Measurements from ENCODE around the gene LONP1. TPM values are rescaled to one million over a fixed set of nuclear protein-coding genes. Genes with fewer than 3 reads are reported as not detected.

LONP1 gene
- total RNA-seq, 4 donors from 2014 or later: 42.1 to 57.4 (median 47.7) TPM

DNA sequence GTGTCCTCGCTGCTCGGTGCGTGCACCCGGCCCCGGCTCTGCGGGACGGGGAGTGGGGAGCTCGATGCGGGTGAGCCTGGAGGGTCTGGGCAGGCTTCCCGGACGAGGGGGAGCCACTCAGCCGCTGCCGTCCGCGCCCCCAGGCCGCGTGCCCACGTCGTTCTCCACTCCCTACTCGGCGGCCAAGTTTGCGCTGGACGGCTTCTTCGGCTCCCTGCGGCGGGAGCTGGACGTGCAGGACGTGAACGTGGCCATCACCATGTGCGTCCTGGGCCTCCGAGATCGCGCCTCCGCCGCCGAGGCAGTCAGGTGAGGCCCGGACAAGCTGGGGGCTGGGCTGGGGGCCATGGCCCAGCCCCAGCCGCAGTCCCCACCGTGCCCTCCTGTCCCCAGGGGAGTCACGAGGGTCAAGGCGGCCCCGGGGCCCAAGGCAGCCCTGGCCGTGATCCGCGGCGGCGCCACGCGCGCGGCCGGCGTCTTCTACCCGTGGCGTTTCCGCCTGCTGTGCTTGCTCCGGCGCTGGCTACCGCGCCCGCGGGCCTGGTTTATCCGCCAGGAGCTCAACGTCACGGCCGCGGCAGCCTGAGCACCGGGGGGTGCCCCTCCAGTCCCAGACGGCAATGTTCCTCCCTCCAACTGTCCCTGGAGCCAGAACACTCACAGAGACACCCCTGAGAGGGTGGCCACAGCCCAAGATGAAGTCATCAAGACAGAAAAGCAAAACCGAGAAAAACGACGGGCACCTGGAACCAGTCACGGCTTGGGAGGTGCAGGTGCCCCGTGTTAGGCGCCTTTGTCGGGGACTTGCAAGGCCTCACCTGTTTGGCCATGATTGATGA lies 32.4 kb downstream of the LONP1 start:
- Histone ChIP-seq H3K9me3 (no peaks in the 10 kb centered on the region), H3K27me3 (no peaks in the 10 kb centered on the region), H3K27ac (peak overlapping the region; percentile 79), H3K4me1 (peaks cover 44% of the 10 kb centered on the region), H3K4me3 (peak overlapping the region; percentile 61), H3K36me3 (peaks cover 9% of the 10 kb centered on the region)
- no peak for DNase-seq (ENCODE audit: low spot score in 2 of 2)
- TF ChIP-seq POLR2AphosphoS5 (IDR thresholded peaks at IDR 0.05): no peak
- no peak for TF ChIP-seq EP300 (IDR thresholded peaks at IDR 0.05)
- TF ChIP-seq CTCF (IDR thresholded peaks at IDR 0.05): no peak
- TF ChIP-seq POLR2A (IDR thresholded peaks at IDR 0.05): no peak
- WGBS: 71% methylated on average over 37 of the region's 76 CpGs

GRCh38 chr19:5686647-5687359 lies 33.1 kb downstream of the LONP1 start:
- H3K4me3 ChIP-seq: peak overlapping the region; percentile 61
- no peaks in the 10 kb centered on the region for H3K27me3 ChIP-seq
- WGBS: under 1% methylated on average over 28 of the region's 59 CpGs
- TF ChIP-seq POLR2A (IDR thresholded peaks at IDR 0.05) (no peak), EP300 (IDR thresholded peaks at IDR 0.05) (no peak), CTCF (IDR thresholded peaks at IDR 0.05) (peak; percentile 62 to 93), POLR2AphosphoS5 (IDR thresholded peaks at IDR 0.05) (peak in 1 of 3 donors; percentile 17)
- peak overlapping the region; percentile 79 for H3K27ac ChIP-seq
- H3K36me3 ChIP-seq: peaks cover 2% of the 10 kb centered on the region
- H3K4me1 ChIP-seq: peaks cover 38% of the 10 kb centered on the region
- DNase-seq (ENCODE audit: low spot score in 2 of 2): peak; percentile 99
- no peaks in the 10 kb centered on the region for H3K9me3 ChIP-seq

DNA sequence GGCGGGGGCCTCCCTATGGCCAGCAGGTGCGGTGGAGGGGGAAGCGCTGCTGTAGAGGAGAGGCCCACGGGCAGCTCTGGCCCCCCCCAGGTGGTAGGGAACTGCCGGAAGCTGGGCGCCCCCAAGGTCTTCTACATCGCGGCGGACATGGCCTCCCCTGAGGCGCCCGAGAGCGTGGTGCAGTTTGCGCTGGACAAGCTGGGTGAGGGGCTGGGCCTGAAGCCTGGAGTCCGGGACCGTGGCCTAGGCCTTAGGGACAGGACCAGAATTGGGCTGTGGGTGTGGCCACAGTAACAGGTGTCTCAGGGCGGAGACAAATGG lies 33.7 kb downstream of the LONP1 start:
- Histone ChIP-seq H3K27me3 (no peaks in the 10 kb centered on the region), H3K36me3 (no peaks in the 10 kb centered on the region), H3K4me3 (peak overlapping the region; percentile 61), H3K4me1 (peaks cover 38% of the 10 kb centered on the region), H3K27ac (no peak overlapping the region), H3K9me3 (no peaks in the 10 kb centered on the region)
- WGBS: 31% methylated on average over 9 of the region's 16 CpGs
- peak in 1 of 2 donors; percentile 88 for DNase-seq (ENCODE audit: low spot score in 2 of 2)
- TF ChIP-seq EP300 (IDR thresholded peaks at IDR 0.05): no peak
- no peak for TF ChIP-seq POLR2A (IDR thresholded peaks at IDR 0.05)
- TF ChIP-seq CTCF (IDR thresholded peaks at IDR 0.05): no peak
- no peak for TF ChIP-seq POLR2AphosphoS5 (IDR thresholded peaks at IDR 0.05)

- no peak for DNase-seq (ENCODE audit: low spot score in 2 of 2)
- Histone ChIP-seq H3K27me3 (no peaks in the 10 kb centered on the region), H3K4me3 (no peak overlapping the region), H3K36me3 (no peaks in the 10 kb centered on the region), H3K4me1 (peaks cover 37% of the 10 kb centered on the region), H3K9me3 (no peaks in the 10 kb centered on the region), H3K27ac (no peak overlapping the region)
- TF ChIP-seq POLR2A (IDR thresholded peaks at IDR 0.05): no peak
- TF ChIP-seq CTCF (IDR thresholded peaks at IDR 0.05): no peak
- no peak for TF ChIP-seq POLR2AphosphoS5 (IDR thresholded peaks at IDR 0.05)
- TF ChIP-seq EP300 (IDR thresholded peaks at IDR 0.05): no peak
- WGBS: 86% methylated on average over 13 of the region's 22 CpGs
Measured at GRCh38 chr19:5684694-5685430, 35.1 kb downstream of the LONP1 start.
